HG03060 (cell line): ENCODE results near the gene COL4A1.

Experiments used
- ATAC-seq: cut with Tn5 transposase; IDR thresholded peaks from one replicate; pipeline ENCODE4 v1.9.1; 2021; ENCODE audit warnings: low read depth, moderate number of reproducible peaks; ENCODE audit not compliant: unreplicated experiment

The COL4A1 gene

GRCh38 chr13:110306960-110307766 lies at the start of gene COL4A1, which contains the start of gene COL4A2:
Gene COL4A1 (minus strand): TSS chr13:110307157. CDS start chr13:110307027, 130 bp downstream.
Gene COL4A2 (plus strand): TSS chr13:110307284. CDS start chr13:110307904, 620 bp downstream.
- ATAC-seq = no peak

- no peak for ATAC-seq
Observed at GRCh38 chr13:110356362-110356761, 49.4 kb upstream of the COL4A1 start.

GRCh38 chr13:110354715-110355473 lies 47.9 kb upstream of the COL4A1 start:
- ATAC-seq = no peak

- ATAC-seq = no peak
Observed at GRCh38 chr13:110354123-110354627, 47.2 kb upstream of the COL4A1 start.

- no peak for ATAC-seq
Observed at GRCh38 chr13:110353339-110353977, 46.5 kb upstream of the COL4A1 start.

- ATAC-seq = no peak
Observed at GRCh38 chr13:110352735-110353134, 45.8 kb upstream of the COL4A1 start.

- ATAC-seq = no peak
Observed at GRCh38 chr13:110351636-110352420, 44.9 kb upstream of the COL4A1 start.

GRCh38 chr13:110350509-110350908 lies 43.6 kb upstream of the COL4A1 start:
- no peak for ATAC-seq

GRCh38 chr13:110350049-110350448 lies 43.1 kb upstream of the COL4A1 start:
- ATAC-seq = no peak

GRCh38 chr13:110349239-110349638 lies 42.3 kb upstream of the COL4A1 start:
- ATAC-seq = no peak

- ATAC-seq = no peak
Observed at GRCh38 chr13:110348309-110349105, 41.5 kb upstream of the COL4A1 start.

- no peak for ATAC-seq
Observed at GRCh38 chr13:110347535-110348308, 40.8 kb upstream of the COL4A1 start.

GRCh38 chr13:110347088-110347487 lies 40.1 kb upstream of the COL4A1 start:
- ATAC-seq = no peak

GRCh38 chr13:110346661-110347067 lies 39.7 kb upstream of the COL4A1 start:
- ATAC-seq = no peak

GRCh38 chr13:110345701-110346100 lies 38.7 kb upstream of the COL4A1 start:
- ATAC-seq = no peak

- no peak for ATAC-seq
Observed at GRCh38 chr13:110345266-110345665, 38.3 kb upstream of the COL4A1 start.

- ATAC-seq = no peak
Observed at GRCh38 chr13:110344320-110344719, 37.4 kb upstream of the COL4A1 start.

- ATAC-seq = no peak
Observed at GRCh38 chr13:110343241-110343865, 36.4 kb upstream of the COL4A1 start.
